ENCODE results near the gene LRRK1.

Gene LRRK1

GRCh38 chr15:100893261-100893963 is 25.7 kb upstream of the LRRK1 start:
- DNase-seq = no peak

DNA sequence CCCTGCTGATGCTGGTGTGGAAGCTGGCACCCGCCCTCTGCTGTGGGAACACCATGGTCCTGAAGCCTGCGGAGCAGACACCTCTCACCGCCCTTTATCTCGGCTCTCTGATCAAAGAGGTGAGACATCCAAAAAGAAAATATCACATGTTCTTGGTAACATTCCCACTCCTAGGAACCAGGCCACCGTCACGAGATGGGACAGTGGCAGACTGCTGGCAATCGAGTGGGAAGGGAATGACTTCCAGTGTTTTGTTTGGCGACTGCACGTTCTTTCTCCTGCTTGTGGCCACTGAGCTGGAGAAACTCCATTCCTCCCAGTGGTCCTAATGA is 25.2 kb upstream of the LRRK1 start:
- no peak for DNase-seq

GRCh38 chr15:100895721-100896120 is 23.4 kb upstream of the LRRK1 start:
- DNase-seq = no peak

- no peak for DNase-seq
These were observed 21.7 kb upstream of the LRRK1 start for GRCh38 chr15:100897221-100898151.

DNA sequence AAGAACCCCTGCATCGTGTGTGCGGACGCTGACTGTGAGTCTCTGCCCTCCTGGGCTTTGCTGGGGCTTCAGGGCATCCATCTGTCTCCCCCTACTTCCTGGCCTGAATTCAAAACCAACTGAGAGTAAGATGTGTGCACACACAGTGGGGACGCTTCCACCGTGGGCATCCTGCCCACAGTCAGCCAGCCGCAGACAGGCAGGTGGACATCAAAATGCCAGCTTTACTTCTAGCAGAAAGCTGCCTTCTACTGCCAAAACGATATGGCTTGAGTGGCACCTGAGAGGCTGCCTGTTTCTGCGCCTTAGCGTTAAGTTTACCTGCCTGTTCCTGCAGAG is 21.0 kb upstream of the LRRK1 start:
- no peak for DNase-seq

DNA sequence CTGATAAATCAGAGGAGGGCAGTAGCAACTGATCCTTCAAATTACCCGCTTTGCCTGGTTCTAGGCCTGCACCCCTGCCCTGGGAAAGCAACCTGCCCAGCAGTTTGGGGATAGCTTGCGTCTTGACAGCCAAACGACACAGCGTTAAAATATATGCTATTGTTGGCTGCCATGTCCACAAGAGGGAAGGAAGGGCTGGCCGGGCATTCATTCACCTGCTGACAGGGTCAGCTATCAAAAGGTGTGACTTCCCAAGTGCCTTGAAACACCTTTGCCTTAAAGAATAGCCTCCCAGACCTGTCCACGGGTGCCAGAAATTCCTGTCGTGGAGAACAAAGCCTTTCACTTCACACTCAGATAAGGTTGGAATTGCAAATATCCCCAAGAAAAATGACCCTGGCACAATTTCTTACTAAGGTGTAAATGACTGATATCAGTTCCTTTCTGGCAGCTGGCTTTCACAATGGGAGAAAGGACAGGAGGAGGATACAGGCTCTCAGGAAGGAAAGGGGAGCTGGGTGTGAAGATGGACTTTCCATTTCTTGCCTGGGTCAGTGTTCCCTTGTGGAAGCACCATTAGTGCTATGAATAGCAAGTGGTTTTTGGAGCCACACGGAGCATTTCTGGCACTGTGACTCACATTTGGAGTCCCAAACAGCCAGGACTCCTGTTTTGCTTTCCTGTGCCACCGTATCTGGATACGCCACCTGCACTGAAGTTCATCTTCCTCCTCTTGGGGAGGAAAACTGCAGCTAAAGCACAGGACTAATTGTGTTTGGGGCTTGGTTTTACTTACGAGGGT is 20.3 kb upstream of the LRRK1 start:
- DNase-seq = no peak

DNA sequence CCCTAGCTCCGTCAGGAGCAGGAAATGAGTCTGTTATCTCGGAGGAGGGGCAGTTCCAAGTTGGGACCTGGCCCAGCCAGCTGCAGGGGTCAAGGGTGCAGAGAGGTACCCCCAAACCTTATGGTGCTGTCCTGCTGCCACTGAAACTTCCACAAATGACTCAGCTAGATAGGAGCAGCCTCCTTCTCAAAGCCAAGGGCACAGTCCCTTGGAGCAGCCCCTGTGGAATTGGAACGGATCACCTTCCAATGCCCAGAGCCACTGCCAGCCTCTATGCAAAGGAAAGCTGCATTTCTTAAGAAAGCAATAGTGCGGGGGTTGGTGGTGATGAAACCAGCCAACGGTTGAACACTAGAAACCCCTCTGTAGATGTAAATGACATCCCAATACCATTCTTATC is 19.6 kb upstream of the LRRK1 start:
- no peak for DNase-seq

DNA sequence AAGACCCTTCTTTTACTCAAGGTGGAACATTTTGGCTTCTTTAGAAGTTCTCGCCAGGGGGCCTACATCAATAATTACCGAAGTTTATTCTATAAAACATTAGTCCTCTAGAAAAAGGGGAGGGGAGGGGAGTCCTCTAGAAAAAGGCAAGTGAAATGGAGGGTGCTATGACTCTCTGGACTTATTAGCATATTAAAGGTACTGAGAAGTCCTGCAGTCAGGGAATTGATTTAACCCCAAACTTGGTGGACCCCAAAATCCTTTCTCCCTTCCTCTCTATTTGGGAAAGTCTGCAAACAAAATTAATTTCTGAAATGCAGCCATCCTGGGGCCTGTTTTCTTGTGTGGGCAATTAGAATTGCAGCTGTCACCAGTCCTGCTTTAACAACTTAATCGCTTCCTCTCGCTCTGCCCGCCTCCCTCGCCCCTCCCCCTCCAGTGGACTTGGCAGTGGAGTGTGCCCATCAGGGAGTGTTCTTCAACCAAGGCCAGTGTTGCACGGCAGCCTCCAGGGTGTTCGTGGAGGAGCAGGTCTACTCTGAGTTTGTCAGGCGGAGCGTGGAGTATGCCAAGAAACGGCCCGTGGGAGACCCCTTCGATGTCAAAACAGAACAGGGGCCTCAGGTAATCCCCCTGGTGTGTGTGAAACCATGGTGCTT is 18.9 kb upstream of the LRRK1 start:
- DNase-seq = peak; percentile 84

- no peak for DNase-seq
These were observed 18.4 kb upstream of the LRRK1 start for GRCh38 chr15:100900795-100901169.

- no peak for DNase-seq
These were observed 17.9 kb upstream of the LRRK1 start for GRCh38 chr15:100901296-100901695.

DNA sequence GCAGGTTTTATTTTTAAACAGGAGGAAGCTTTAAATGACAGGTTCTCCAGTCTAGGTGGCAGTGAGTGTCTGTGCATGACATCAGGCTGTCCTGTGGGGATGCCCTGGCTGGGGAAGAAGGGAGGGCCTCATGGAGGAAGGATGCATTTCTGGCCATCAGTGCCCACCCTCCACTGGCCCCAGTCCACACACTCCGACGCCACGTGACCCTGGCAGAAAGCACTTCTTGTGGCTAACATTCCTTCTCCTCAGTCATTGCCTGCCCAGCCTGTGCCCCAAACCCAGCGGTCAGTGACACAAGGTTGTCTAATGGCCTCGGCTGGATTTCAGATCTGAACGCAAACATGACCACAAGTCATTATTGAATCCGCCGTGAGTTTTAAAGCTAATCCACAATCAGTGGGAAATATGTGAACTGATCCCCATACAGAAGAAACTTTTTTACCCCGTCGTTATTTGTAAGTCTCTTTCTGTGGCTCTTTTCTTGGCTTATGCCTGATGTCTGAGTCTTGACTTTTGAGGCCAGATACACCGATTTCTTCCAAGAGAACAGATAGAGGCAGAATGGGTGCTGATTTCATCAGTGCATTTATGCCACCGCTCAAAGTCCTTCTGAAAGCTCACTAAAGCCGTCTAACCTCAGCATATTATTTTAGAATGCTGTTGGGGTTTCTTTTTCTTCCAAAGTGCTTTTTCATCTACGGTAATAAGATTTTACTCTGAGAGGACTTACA is 17.3 kb upstream of the LRRK1 start:
- DNase-seq = no peak

GRCh38 chr15:100902436-100903167 is 16.6 kb upstream of the LRRK1 start:
- DNase-seq = peak; percentile 83

- no peak for DNase-seq
These were observed 16.0 kb upstream of the LRRK1 start for GRCh38 chr15:100903168-100903554.

GRCh38 chr15:100905850-100906249 is 13.3 kb upstream of the LRRK1 start:
- no peak for DNase-seq

- no peak for DNase-seq
These were observed 10.7 kb upstream of the LRRK1 start for GRCh38 chr15:100908466-100908865.

- no peak for DNase-seq
These were observed 9.6 kb upstream of the LRRK1 start for GRCh38 chr15:100909565-100909964.

GRCh38 chr15:100909989-100910955 is 8.9 kb upstream of the LRRK1 start:
- no peak for DNase-seq

DNA sequence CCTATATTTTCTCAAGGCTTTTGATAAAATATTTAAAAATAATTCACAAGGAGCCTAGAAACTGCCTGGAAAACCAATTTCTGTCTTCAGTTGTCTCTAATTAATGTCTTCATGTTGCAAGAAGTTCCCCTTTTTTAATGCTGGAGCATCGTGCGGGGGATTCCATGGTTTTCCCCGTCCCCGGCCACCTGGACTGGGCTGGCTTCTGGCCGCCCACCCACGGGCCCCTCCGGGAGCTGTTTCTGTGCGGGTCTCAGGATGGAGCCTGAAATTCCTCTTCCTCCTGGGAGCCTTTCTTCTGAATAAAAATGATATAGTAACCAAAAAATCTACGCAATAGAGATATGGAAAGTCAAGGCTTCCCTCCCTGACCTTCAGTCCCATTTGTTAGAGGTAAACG is 8.1 kb upstream of the LRRK1 start:
- no peak for DNase-seq

- DNase-seq = no peak
These were observed 5.2 kb upstream of the LRRK1 start for GRCh38 chr15:100913961-100914360.

- DNase-seq = no peak
These were observed 4.3 kb upstream of the LRRK1 start for GRCh38 chr15:100914876-100915275.

Data from NCI-H1105 (cell line).